T-helper 17 cell (primary cell): Measurements from ENCODE around the gene BBOX1. TPM values are rescaled to one million over a fixed set of nuclear protein-coding genes. Genes with fewer than 3 reads are reported as not detected.

ENCODE experiments used
- ATAC-seq: fragments of 150-1000 bp; cut with Tn5 transposase; 2 replicates; pipeline ENCODE4 v1.10.0; 2021; ENCODE audit warnings: mild to moderate bottlenecking, moderate library complexity
- DNase-seq, 3 donors: peaks; one replicate each; pipeline versions ENCODE4 v3.0.0 to v3.0.0-alpha.2; 2020 to 2021
- H3K9me3 ChIP-seq: one replicate; pipeline ENCODE4 v1.7.0; 2013; ENCODE audit warnings: low read length, mild to moderate bottlenecking; ENCODE audit not compliant: control insufficient read depth, poor library complexity, severe bottlenecking
- H3K27ac Mint-ChIP-seq: one replicate; pipeline ENCODE4 v1.8.0; 2022; ENCODE audit warnings: mild to moderate bottlenecking, moderate library complexity, mixed read lengths
- H3K27me3 Mint-ChIP-seq: one replicate; pipeline ENCODE4 v1.8.0; 2022; ENCODE audit warnings: mixed read lengths
- H3K36me3 Mint-ChIP-seq: one replicate; pipeline ENCODE4 v1.8.0; 2022; ENCODE audit warnings: low read depth, mixed read lengths
- H3K4me1 Mint-ChIP-seq: one replicate; pipeline ENCODE4 v1.8.0; 2022; ENCODE audit warnings: mild to moderate bottlenecking, mixed read lengths
- H3K4me3 Mint-ChIP-seq: one replicate; pipeline ENCODE4 v1.8.0; 2022; ENCODE audit warnings: mild to moderate bottlenecking, moderate library complexity, mixed read lengths
- total RNA-seq, 4 donors: library from RNA in 2 of 4; stranded (reverse) in 2 of 4; gene quantifications; one replicate each; pipeline ENCODE4 v1.2.3 and lab custom pipeline; 2022 to 2026

BBOX1 gene
- total RNA-seq, 2 donors from 2014 or later, result not detected

DNA sequence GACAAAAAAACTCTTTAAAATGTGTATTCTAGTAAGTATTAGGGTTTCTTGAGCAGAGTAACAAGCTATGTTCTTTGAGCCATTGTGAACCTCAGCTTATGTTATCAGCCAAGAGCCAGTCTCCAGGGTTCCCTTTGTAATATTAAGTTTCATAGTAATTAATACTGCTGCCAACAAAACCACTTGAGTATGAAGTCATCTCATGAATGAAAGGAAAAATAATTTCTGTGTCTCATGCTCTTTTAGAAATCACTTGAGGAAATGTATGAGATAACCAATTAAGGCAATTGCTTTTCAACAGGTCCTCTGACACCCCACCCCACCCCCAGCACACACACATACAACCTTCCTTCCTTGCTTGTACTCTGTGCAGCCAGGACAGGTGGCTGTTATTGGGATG is 59.9 kb downstream of the BBOX1 start:
- no peaks in the 10 kb centered on the region for H3K27me3 Mint-ChIP-seq
- no peak overlapping the region for H3K4me3 Mint-ChIP-seq
- DNase-seq, result no peak
- H3K4me1 Mint-ChIP-seq, result no peaks in the 10 kb centered on the region
- H3K27ac Mint-ChIP-seq, result no peak overlapping the region
- ATAC-seq, result no peak
- H3K36me3 Mint-ChIP-seq, result no peaks in the 10 kb centered on the region
- H3K9me3 ChIP-seq, result no peaks in the 10 kb centered on the region

DNA sequence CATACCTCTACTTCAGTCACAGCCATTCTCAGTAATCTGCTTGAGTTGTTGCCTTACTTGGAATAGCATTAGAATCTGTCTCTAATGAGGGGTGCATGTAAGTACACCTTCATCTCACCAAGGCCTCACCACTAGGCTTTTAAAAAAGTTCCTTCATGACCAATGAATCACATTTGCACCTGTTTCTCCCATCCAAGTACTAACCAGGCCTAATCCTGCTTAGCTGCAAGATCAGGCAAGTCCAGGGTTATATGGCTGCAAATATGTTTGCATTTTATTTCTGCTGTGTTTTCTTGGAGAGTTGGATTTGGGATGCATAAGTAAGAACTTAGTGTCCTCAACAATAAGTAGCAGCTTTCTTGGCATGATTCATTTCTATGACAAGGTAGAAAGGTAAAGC is 66.9 kb downstream of the BBOX1 start:
- no peaks in the 10 kb centered on the region for H3K4me1 Mint-ChIP-seq
- no peak for DNase-seq
- H3K4me3 Mint-ChIP-seq, result no peak overlapping the region
- H3K36me3 Mint-ChIP-seq, result no peaks in the 10 kb centered on the region
- no peak overlapping the region for H3K27ac Mint-ChIP-seq
- no peak for ATAC-seq
- no peaks in the 10 kb centered on the region for H3K9me3 ChIP-seq
- no peaks in the 10 kb centered on the region for H3K27me3 Mint-ChIP-seq

DNA sequence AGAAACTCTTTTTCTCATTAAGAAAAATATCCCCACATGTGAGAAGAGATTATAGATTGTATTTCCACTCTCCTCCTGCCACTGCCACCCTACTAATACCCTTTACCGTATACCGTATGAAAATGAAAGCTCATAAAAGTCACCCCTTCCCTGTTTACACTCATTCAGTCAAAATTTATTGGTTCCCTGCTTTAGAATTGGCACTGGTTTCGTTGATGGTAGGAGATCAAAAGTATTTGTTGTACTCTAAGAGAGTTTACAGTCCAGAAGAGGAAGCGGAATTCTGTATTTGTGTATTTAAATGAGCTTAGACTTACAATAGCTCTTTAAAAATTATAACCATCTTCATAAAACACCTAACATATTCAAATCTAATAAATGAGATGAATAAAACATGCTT is 68.2 kb downstream of the BBOX1 start:
- no peaks in the 10 kb centered on the region for H3K9me3 ChIP-seq
- ATAC-seq (no peak), DNase-seq (no peak)
- Mint-ChIP-seq H3K36me3 (no peaks in the 10 kb centered on the region), H3K4me1 (no peaks in the 10 kb centered on the region), H3K27ac (no peak overlapping the region), H3K4me3 (no peak overlapping the region), H3K27me3 (no peaks in the 10 kb centered on the region)

GRCh38 chr11:27111896-27112295 is 71.3 kb downstream of the BBOX1 start:
- H3K36me3 Mint-ChIP-seq, result no peaks in the 10 kb centered on the region

DNA sequence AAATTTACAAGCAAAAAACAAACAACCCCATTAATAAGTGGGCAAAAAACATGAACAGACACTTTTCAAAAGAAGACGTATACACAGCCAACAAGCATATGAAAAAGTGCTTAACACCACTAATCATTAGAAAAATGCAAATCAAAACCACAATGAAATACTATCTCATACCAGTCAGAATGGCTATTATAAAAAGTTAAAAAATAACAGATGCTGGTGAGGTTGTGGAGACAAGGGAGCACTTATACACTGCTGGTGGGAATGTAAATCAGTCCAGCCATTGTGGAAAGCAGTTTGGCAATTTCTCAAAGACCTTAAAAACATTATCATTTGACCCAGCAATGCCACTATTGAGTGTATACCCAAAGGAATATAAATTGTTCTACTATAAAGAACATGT is 72.3 kb downstream of the BBOX1 start:
- H3K27me3 Mint-ChIP-seq, result no peaks in the 10 kb centered on the region

More at GRCh38 chr11:27111896-27112295, 71.3 kb downstream of the BBOX1 start:
- no peaks in the 10 kb centered on the region for H3K9me3 ChIP-seq
- DNase-seq (no peak), ATAC-seq (no peak)
- H3K4me3 Mint-ChIP-seq, result no peak overlapping the region
- H3K27me3 Mint-ChIP-seq, result no peaks in the 10 kb centered on the region
- H3K27ac Mint-ChIP-seq, result no peak overlapping the region
- no peaks in the 10 kb centered on the region for H3K4me1 Mint-ChIP-seq

GRCh38 chr11:27115051-27115650 is 74.5 kb downstream of the BBOX1 start:
- no peak for DNase-seq

More for the DNA sequence above, 72.3 kb downstream of the BBOX1 start:
- no peak for DNase-seq
- Mint-ChIP-seq H3K4me3 (no peak overlapping the region), H3K27ac (no peak overlapping the region), H3K4me1 (no peaks in the 10 kb centered on the region), H3K36me3 (no peaks in the 10 kb centered on the region)
- H3K9me3 ChIP-seq, result no peaks in the 10 kb centered on the region
- ATAC-seq, result no peak

DNA sequence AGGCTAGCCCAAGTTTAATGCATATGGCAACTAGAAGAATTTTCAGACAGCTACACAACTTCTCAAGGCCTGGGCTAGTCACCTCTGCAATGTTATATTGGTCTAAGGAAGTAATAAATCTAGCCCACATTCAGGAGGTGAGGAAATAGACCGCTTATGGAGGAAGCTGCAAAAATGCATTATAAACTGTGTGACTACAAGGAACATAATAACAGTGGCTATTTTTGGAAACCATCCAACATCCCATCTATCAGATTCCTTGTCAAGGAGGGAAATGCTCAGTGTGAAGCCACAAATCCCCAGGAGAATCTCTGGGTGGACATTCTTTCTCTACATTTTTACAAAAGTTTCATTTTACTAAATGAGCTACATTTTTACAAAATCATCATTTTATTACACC is 76.1 kb downstream of the BBOX1 start:
- Mint-ChIP-seq H3K36me3 (no peaks in the 10 kb centered on the region), H3K27me3 (no peaks in the 10 kb centered on the region), H3K4me1 (no peaks in the 10 kb centered on the region), H3K4me3 (no peak overlapping the region), H3K27ac (no peak overlapping the region)
- ATAC-seq (no peak), DNase-seq (no peak)
- H3K9me3 ChIP-seq, result no peaks in the 10 kb centered on the region

More at GRCh38 chr11:27115051-27115650, 74.5 kb downstream of the BBOX1 start:
- Mint-ChIP-seq H3K27ac (no peak overlapping the region), H3K27me3 (no peaks in the 10 kb centered on the region), H3K36me3 (no peaks in the 10 kb centered on the region), H3K4me3 (no peak overlapping the region), H3K4me1 (no peaks in the 10 kb centered on the region)
- H3K9me3 ChIP-seq, result no peaks in the 10 kb centered on the region
- no peak for ATAC-seq

DNA sequence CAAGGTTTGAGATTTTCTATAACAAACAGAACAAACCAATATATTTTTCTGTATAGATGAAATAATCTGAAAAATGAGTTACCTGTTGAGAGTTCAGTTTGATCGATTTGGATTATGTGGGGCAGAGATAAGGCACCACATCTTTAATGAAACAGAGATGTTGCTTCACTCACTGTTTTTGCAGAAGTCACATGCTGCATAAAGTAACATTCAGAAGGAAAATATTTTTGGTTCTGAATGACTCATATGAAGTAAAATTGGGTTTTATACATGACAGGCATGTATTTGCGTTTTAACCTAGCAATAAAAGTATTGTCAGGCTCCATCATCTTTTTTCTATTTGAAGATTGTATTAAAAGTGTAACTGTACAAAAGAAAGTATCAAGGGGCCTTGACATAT is 77.8 kb downstream of the BBOX1 start:
- Mint-ChIP-seq H3K4me3 (no peak overlapping the region), H3K36me3 (no peaks in the 10 kb centered on the region), H3K27ac (no peak overlapping the region), H3K4me1 (no peaks in the 10 kb centered on the region), H3K27me3 (no peaks in the 10 kb centered on the region)
- ATAC-seq (no peak), DNase-seq (no peak)
- no peaks in the 10 kb centered on the region for H3K9me3 ChIP-seq

- Mint-ChIP-seq H3K36me3 (no peaks in the 10 kb centered on the region), H3K4me1 (no peaks in the 10 kb centered on the region), H3K27ac (no peak overlapping the region), H3K27me3 (no peaks in the 10 kb centered on the region), H3K4me3 (no peak overlapping the region)
- H3K9me3 ChIP-seq, result no peaks in the 10 kb centered on the region
- DNase-seq (no peak), ATAC-seq (no peak)
Measured at GRCh38 chr11:27118949-27119348, 78.3 kb downstream of the BBOX1 start.

- Mint-ChIP-seq H3K36me3 (no peaks in the 10 kb centered on the region), H3K27ac (no peak overlapping the region), H3K4me1 (no peaks in the 10 kb centered on the region), H3K4me3 (no peak overlapping the region), H3K27me3 (no peaks in the 10 kb centered on the region)
- DNase-seq (no peak), ATAC-seq (no peak)
- H3K9me3 ChIP-seq, result no peaks in the 10 kb centered on the region
Measured at GRCh38 chr11:27119396-27119795, 78.8 kb downstream of the BBOX1 start.

DNA sequence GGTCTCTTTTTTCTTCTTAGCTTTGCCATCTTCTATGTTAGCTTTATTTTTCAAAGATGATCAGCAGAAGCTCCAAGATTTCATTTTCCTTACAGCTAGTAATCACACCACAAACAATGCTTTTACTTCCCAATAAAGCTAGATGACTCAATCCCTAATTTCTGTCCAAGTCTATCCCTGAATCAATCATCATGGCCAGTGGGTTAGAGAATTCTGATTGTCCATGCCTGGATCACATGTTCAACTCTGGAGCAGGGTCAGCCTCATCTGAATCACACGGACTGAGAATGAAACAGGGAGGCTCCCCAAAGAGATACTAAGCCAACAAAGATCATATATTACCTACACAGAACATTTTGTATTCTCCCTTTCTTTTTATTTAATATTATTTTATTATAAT is 79.6 kb downstream of the BBOX1 start:
- ATAC-seq, result no peak
- no peak overlapping the region for H3K27ac Mint-ChIP-seq
- no peaks in the 10 kb centered on the region for H3K27me3 Mint-ChIP-seq
- no peaks in the 10 kb centered on the region for H3K9me3 ChIP-seq
- no peak for DNase-seq
- no peak overlapping the region for H3K4me3 Mint-ChIP-seq
- no peaks in the 10 kb centered on the region for H3K36me3 Mint-ChIP-seq
- H3K4me1 Mint-ChIP-seq, result no peaks in the 10 kb centered on the region

- Mint-ChIP-seq H3K36me3 (no peaks in the 10 kb centered on the region), H3K27me3 (no peaks in the 10 kb centered on the region), H3K27ac (no peak overlapping the region), H3K4me1 (no peaks in the 10 kb centered on the region), H3K4me3 (no peak overlapping the region)
- ATAC-seq, result no peak
- no peak for DNase-seq
- H3K9me3 ChIP-seq, result no peaks in the 10 kb centered on the region
Measured at GRCh38 chr11:27122001-27122400, 81.4 kb downstream of the BBOX1 start.

DNA sequence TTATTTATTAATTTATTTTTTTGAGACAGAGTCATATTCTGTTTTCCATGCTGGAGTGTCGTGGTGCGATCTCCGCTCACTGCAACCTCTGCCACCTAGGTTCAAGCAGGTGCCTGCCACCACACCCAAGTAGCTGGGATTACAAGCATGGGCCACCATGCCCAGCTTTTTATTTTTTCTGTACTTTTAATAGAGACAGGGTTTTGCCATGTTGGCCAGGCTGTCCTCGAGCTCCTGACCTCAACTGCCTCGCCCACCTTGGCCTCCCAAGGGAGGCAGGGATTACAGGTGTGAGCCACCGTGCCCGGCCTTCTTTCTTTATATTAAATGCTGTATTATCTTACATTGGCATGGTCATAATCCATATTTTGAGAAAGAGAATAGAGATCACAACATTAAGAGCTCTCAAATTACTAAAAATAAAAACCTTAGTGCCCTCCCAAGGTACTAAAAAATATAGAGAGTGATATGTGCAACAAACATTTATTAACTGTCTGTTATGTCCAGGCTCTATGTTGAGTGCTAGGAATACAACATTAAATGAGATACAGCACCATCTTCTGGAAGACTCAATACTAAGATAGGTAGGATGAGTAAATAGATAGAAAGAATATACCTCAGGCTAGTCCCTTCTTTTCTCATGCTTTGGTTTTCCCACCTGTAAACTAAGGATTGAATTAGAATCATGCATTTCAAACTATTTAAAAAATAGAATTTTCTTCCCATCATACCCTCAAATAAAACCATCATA is 84.1 kb downstream of the BBOX1 start:
- Mint-ChIP-seq H3K27ac (no peak overlapping the region), H3K4me3 (no peak overlapping the region), H3K36me3 (peaks cover 2% of the 10 kb centered on the region), H3K4me1 (no peaks in the 10 kb centered on the region), H3K27me3 (no peaks in the 10 kb centered on the region)
- ATAC-seq (no peak), DNase-seq (no peak)
- H3K9me3 ChIP-seq, result no peaks in the 10 kb centered on the region

GRCh38 chr11:27129686-27130085 is 89.1 kb downstream of the BBOX1 start:
- H3K9me3 ChIP-seq, result no peaks in the 10 kb centered on the region
- H3K4me1 Mint-ChIP-seq, result no peaks in the 10 kb centered on the region
- no peak overlapping the region for H3K27ac Mint-ChIP-seq
- no peak overlapping the region for H3K4me3 Mint-ChIP-seq
- H3K27me3 Mint-ChIP-seq, result no peaks in the 10 kb centered on the region
- no peak for DNase-seq
- H3K36me3 Mint-ChIP-seq, result peaks cover 2% of the 10 kb centered on the region
- no peak for ATAC-seq
